ENCODE data around the gene GSTK1.

GSTK1 gene

DNA sequence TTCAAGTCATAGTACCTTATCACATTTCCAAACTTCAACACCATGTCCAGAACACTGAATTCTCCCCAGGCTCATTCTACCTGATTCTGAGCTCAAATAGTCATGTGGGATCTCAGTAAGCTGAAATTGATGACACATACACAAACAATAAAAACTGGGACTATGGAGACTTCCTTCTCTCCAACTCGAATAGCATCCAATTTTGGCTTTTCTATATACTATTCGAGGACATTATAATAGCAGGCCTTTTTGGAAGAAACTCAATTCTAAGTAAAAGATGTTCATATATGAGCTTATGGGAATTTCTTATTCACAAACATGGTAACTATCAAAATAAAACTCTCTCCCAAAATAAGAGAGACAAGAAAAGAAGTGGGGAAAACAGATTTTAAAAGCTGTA lies 42.0 kb upstream of the GSTK1 start:
- Histone ChIP-seq H3K4me3 (ENCODE audit: insufficient read depth, low read length, poor library complexity, severe bottlenecking) (no peak overlapping the region), H3K9me3 (ENCODE audit: insufficient read depth, low read length) (no peaks in the 10 kb centered on the region), H2AFZ (ENCODE audit: low read depth, low read length, severe bottlenecking) (no peak overlapping the region), H4K20me1 (ENCODE audit: low read depth, low read length) (no peaks in the 10 kb centered on the region), H3K79me2 (ENCODE audit: insufficient read depth, low read length) (no peaks in the 10 kb centered on the region), H3K9me2 (replicated peaks; ENCODE audit: insufficient read depth, low read length) (no peaks in the 10 kb centered on the region), H3K36me3 (ENCODE audit: low read length) (no peaks in the 10 kb centered on the region), H3K27ac (ENCODE audit: low read depth, low read length) (no peak overlapping the region), H3K4me2 (ENCODE audit: low read depth, low read length, poor library complexity, severe bottlenecking) (no peak overlapping the region), H3F3A (ENCODE audit: insufficient read depth) (no peaks in the 10 kb centered on the region), H3K27me3 (ENCODE audit: low read length) (0 out of 2 replicates have a peak, but pooled peaks cover 4% of the 10 kb centered on the region), H3K9ac (ENCODE audit: low read length) (no peak overlapping the region)
- TF ChIP-seq, protein P1, sequence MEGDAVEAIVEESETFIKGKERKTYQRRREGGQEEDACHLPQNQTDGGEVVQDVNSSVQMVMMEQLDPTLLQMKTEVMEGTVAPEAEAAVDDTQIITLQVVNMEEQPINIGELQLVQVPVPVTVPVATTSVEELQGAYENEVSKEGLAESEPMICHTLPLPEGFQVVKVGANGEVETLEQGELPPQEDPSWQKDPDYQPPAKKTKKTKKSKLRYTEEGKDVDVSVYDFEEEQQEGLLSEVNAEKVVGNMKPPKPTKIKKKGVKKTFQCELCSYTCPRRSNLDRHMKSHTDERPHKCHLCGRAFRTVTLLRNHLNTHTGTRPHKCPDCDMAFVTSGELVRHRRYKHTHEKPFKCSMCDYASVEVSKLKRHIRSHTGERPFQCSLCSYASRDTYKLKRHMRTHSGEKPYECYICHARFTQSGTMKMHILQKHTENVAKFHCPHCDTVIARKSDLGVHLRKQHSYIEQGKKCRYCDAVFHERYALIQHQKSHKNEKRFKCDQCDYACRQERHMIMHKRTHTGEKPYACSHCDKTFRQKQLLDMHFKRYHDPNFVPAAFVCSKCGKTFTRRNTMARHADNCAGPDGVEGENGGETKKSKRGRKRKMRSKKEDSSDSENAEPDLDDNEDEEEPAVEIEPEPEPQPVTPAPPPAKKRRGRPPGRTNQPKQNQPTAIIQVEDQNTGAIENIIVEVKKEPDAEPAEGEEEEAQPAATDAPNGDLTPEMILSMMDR (IDR thresholded peaks at IDR 0.05; ENCODE audit: insufficient read depth, low read length, poor library complexity, severe bottlenecking): no peak
- TF ChIP-seq EZH2phosphoT487 (conservative IDR thresholded peaks at IDR 0.05; ENCODE audit: low read length): no peak

DNA sequence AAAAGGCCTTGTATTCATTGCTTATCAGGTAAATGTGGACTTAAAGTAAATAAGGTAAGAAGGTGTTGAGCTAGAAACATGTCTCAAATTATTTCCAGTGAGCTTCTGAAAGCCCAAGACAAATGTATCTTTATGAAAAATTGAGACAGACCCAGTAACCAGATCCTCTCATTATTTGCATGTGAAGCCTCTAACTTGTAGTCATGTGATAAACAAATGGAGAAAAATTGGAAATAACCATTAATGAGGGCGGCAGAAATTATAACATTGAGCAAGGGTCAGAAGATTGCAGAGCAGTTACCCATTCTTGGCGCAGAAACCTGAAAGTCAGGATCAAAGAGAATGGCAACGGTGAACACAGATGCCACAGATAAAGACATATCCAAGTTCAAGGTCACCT lies 41.5 kb upstream of the GSTK1 start, which contains the start of gene TAS2R40:
Gene TAS2R40 (plus strand): TSS at position 301 of the 400 bp plus-strand sequence. CDS start 42 bp downstream, at position 343.
- TF ChIP-seq EZH2phosphoT487 (conservative IDR thresholded peaks at IDR 0.05; ENCODE audit: low read length): no peak
- TF ChIP-seq, protein P1 (IDR thresholded peaks at IDR 0.05; ENCODE audit: insufficient read depth, low read length, poor library complexity, severe bottlenecking): no peak
- no peaks in the 10 kb centered on the region for H3K9me3 ChIP-seq (ENCODE audit: insufficient read depth, low read length)
- H3K27ac ChIP-seq (ENCODE audit: low read depth, low read length): no peak within 1 kb of the TSS
- no peak within 1 kb of the TSS for H3K4me2 ChIP-seq (ENCODE audit: low read depth, low read length, poor library complexity, severe bottlenecking)
- H3K9ac ChIP-seq (ENCODE audit: low read length): no peak within 1 kb of the TSS
- H3K36me3 ChIP-seq (ENCODE audit: low read length): no peaks in the 10 kb centered on the region
- no peaks in the 10 kb centered on the region for H3K79me2 ChIP-seq (ENCODE audit: insufficient read depth, low read length)
- H4K20me1 ChIP-seq (ENCODE audit: low read depth, low read length): no peaks in the 10 kb centered on the region
- H3K9me2 ChIP-seq (replicated peaks; ENCODE audit: insufficient read depth, low read length): no peaks in the 10 kb centered on the region
- H2AFZ ChIP-seq (ENCODE audit: low read depth, low read length, severe bottlenecking): no peak within 1 kb of the TSS
- no peaks in the 10 kb centered on the region for H3F3A ChIP-seq (ENCODE audit: insufficient read depth)
- 0 out of 2 replicates have a peak, but pooled peaks cover 4% of the 10 kb centered on the region for H3K27me3 ChIP-seq (ENCODE audit: low read length)
- no peak within 1 kb of the TSS for H3K4me3 ChIP-seq (ENCODE audit: insufficient read depth, low read length, poor library complexity, severe bottlenecking)

DNA sequence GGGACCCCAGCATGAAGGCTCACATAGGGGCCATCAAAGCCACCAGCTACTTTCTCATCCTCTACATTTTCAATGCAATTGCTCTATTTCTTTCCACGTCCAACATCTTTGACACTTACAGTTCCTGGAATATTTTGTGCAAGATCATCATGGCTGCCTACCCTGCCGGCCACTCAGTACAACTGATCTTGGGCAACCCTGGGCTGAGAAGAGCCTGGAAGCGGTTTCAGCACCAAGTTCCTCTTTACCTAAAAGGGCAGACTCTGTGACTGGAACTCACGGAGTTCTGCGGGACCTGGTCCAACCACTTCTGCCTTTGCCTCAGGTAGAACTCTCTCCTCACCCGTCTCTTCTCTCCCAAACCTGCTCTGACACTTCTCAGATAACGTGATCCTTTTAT lies 40.5 kb upstream of the GSTK1 start:
- Histone ChIP-seq H4K20me1 (ENCODE audit: low read depth, low read length) (no peaks in the 10 kb centered on the region), H3K9me2 (replicated peaks; ENCODE audit: insufficient read depth, low read length) (no peaks in the 10 kb centered on the region), H3K9ac (ENCODE audit: low read length) (no peak overlapping the region), H3K36me3 (ENCODE audit: low read length) (no peaks in the 10 kb centered on the region), H3K27me3 (ENCODE audit: low read length) (0 out of 2 replicates have a peak, but pooled peaks cover 4% of the 10 kb centered on the region), H3K4me3 (ENCODE audit: insufficient read depth, low read length, poor library complexity, severe bottlenecking) (no peak overlapping the region), H3F3A (ENCODE audit: insufficient read depth) (no peaks in the 10 kb centered on the region), H3K9me3 (ENCODE audit: insufficient read depth, low read length) (no peaks in the 10 kb centered on the region), H3K27ac (ENCODE audit: low read depth, low read length) (no peak overlapping the region), H3K79me2 (ENCODE audit: insufficient read depth, low read length) (no peaks in the 10 kb centered on the region), H2AFZ (ENCODE audit: low read depth, low read length, severe bottlenecking) (no peak overlapping the region), H3K4me2 (ENCODE audit: low read depth, low read length, poor library complexity, severe bottlenecking) (no peak overlapping the region)
- TF ChIP-seq, protein P1 (IDR thresholded peaks at IDR 0.05; ENCODE audit: insufficient read depth, low read length, poor library complexity, severe bottlenecking): no peak
- no peak for TF ChIP-seq EZH2phosphoT487 (conservative IDR thresholded peaks at IDR 0.05; ENCODE audit: low read length)
